Testis (tissue), 3 donors: ENCODE measurements around the gene SEC14L5. TPM values are rescaled to one million over a fixed set of nuclear protein-coding genes. Genes with fewer than 3 reads are reported as not detected.

Experiments
- DNase-seq: peaks from one replicate; pipeline ENCODE4 v3.0.0-alpha.2; 2019
- H3K27ac ChIP-seq, 2 donors: fragments of 200-600 bp; sonication (generic); one replicate each; pipeline ENCODE4 v1.5.1; 2019
- H3K27me3 ChIP-seq: fragments of 200-600 bp; sonication (generic); one replicate; pipeline ENCODE4 v1.5.1; 2019
- H3K36me3 ChIP-seq: fragments of 200-600 bp; sonication (generic); one replicate; pipeline ENCODE4 v1.5.1; 2017; ENCODE audit warnings: low read depth; ENCODE audit errors: missing control alignments
- H3K4me1 ChIP-seq: fragments of 200-600 bp; sonication (generic); one replicate; pipeline ENCODE4 v1.5.1; 2019
- H3K4me3 ChIP-seq, 2 donors: fragments of 200-600 bp; sonication (generic); one replicate each; pipeline ENCODE4 v1.5.1; 2017 to 2019
- H3K9me3 ChIP-seq: fragments of 200-600 bp; sonication (generic); one replicate; pipeline ENCODE4 v1.5.1; 2017
- CTCF ChIP-seq, 3 experiments: fragments of 450-650 bp in 2 of 3; fragments of 200-600 bp in 1 of 3; sonication (generic) in 1 of 3; IDR thresholded peaks; one replicate each; pipeline ENCODE4 v1.5.1; 2016 to 2019; ENCODE audit warnings: antibody characterized with exemption in 3 of 3, mild to moderate bottlenecking in 2 of 3, moderate library complexity in 1 of 3
- POLR2A ChIP-seq: fragments of 450-650 bp; IDR thresholded peaks from one replicate; pipeline ENCODE4 v1.6.1; 2017; ENCODE audit warnings: antibody characterized with exemption, mild to moderate bottlenecking, moderate library complexity
- WGBS, 2 donors: methylation state at CpG; one replicate each; pipeline ENCODE4 v1.1.5; 2018; 5-methylcytosine and 5-hydroxymethylcytosine counted together
- intact Hi-C: fragments of 100-400 bp; cut with DNase I; formaldehyde crosslinking; loops from one replicate; pipeline ENCODE4 v1.15.1; 2023; ENCODE audit warnings: low total_unique reads
- polyA plus RNA-seq: library from polyadenylated mRNA; stranded (reverse); fragments of 350-450 nt; fragmentation: Illumina TruSeq; extraction: RNeasy Lipid Tissue Mini Kit (QIAGEN cat#74804); gene quantifications from one replicate; pipeline ENCODE4 v1.2.3, GENCODE V29; 2014; ENCODE audit warnings: low read depth, low replicate concordance; ENCODE audit not compliant: insufficient read depth
- total RNA-seq, 2 donors: library from RNA; depleted of rRNA; stranded (reverse); fragments of >200 nt; gene quantifications; one replicate each; pipeline ENCODE4 v1.2.3, GENCODE V29; 2016

SEC14L5 gene
- total and polyA plus RNA-seq, 3 donors from 2014 or later, result 0.73 to 2.9 (median 1.2) TPM

GRCh38 chr16:4980691-4981090 is 22.6 kb downstream of the SEC14L5 start:
- Histone ChIP-seq H3K27ac (no peak overlapping the region), H3K36me3 (no peaks in the 10 kb centered on the region), H3K4me1 (peaks cover 8% of the 10 kb centered on the region), H3K4me3 (no peak overlapping the region), H3K27me3 (no peaks in the 10 kb centered on the region), H3K9me3 (no peaks in the 10 kb centered on the region)
- DNase-seq, result no peak
- WGBS, 2 donors, result 80 to 83% methylated on average over 10 of the region's 10 CpGs
- TF ChIP-seq POLR2A, result no peak
- intact Hi-C loops, result no loop called here

- TF ChIP-seq CTCF (IDR thresholded peaks at IDR 0.05), result no peak
- no peak for TF ChIP-seq POLR2A
- 64 to 72% methylated on average over 7 of the region's 7 CpGs for WGBS, 2 donors
- no peak for DNase-seq
- no peaks in the 10 kb centered on the region for H3K36me3 ChIP-seq
- H3K27ac ChIP-seq, result no peak overlapping the region
- H3K4me1 ChIP-seq, result peaks cover 8% of the 10 kb centered on the region
- intact Hi-C loops, result no loop called here
- no peaks in the 10 kb centered on the region for H3K27me3 ChIP-seq
- H3K9me3 ChIP-seq, result no peaks in the 10 kb centered on the region
- no peak overlapping the region for H3K4me3 ChIP-seq
These were observed 23.3 kb downstream of the SEC14L5 start for GRCh38 chr16:4981473-4981872.

DNA sequence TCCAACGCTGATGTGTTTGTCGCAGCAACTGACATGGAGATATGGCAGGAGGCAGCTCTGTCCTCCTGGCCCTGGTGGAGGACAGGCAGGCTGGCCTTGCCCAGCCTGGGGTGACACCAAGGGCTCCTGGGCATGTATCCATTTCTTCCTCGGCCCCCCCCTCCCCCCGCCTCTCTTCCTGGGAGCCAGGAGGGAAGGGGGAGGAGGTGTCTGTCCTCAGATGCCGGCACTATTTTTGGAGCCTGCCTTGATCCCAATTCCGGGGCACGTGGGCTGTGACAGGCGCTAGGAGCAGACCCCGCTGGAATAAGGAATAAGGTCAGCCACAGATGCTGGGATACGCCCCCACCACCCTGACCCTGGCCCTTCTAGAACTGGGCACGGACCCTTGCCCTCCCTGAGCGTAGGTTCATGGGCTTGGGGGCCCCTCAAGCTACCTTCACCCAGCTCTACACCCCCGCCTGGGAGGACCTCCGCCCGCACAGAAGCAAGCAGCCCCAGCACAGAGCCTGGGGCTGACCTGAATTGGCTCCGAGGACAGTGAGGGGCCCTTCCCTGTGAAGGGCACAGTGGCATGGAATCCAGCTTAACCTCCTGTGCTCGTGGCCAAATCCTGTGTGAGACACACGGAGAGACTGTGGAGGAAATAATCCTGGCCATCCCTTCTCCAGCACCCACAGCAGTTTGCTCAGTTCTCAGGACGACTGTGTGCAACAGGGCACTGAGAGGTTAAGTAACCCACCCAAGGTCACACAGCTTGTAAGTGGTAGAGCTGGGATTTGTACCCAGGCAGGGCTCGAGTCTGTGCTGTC is 24.1 kb downstream of the SEC14L5 start:
- no peak overlapping the region for H3K27ac ChIP-seq
- H3K4me1 ChIP-seq, result peaks cover 8% of the 10 kb centered on the region
- H3K27me3 ChIP-seq, result no peaks in the 10 kb centered on the region
- H3K9me3 ChIP-seq, result no peaks in the 10 kb centered on the region
- intact Hi-C loops, result no loop called here
- WGBS, 2 donors, result 28 to 44% methylated on average over 14 to 20 of the region's 20 CpGs
- no peak for DNase-seq
- no peak for TF ChIP-seq CTCF (IDR thresholded peaks at IDR 0.05)
- no peak for TF ChIP-seq POLR2A
- no peaks in the 10 kb centered on the region for H3K36me3 ChIP-seq
- H3K4me3 ChIP-seq, result no peak overlapping the region

GRCh38 chr16:4984174-4984990 is 26.3 kb downstream of the SEC14L5 start:
- Histone ChIP-seq H3K27me3 (no peaks in the 10 kb centered on the region), H3K27ac (no peak overlapping the region), H3K9me3 (no peaks in the 10 kb centered on the region), H3K4me1 (peaks cover 8% of the 10 kb centered on the region), H3K4me3 (no peak overlapping the region), H3K36me3 (no peaks in the 10 kb centered on the region)
- TF ChIP-seq POLR2A (no peak), CTCF (IDR thresholded peaks at IDR 0.05) (no peak)
- intact Hi-C loops, result no loop called here
- DNase-seq, result no peak
- 75 to 78% methylated on average over 5 of the region's 5 CpGs for WGBS, 2 donors

DNA sequence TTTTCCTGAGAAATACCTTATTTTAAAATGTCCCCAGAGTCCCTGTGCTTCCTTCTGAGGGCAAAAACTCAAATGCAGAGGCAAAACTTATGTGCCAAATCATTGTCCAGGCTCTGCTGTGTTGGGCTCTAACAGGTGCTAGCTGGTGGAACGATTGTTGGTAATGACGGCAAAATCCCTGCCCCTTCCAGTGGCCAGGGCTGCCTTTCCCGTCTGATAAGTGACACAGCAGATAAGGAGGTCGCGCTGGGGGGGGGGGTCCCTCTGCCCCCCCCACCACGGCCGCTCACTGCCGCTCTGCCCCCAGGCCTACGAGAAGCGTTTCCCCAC is 29.1 kb downstream of the SEC14L5 start:
- H3K4me3 ChIP-seq, result peak overlapping the region; percentile 1 to 56
- 3 to 7% methylated on average over 8 to 10 of the region's 10 CpGs for WGBS, 2 donors
- H3K27me3 ChIP-seq, result no peaks in the 10 kb centered on the region
- H3K27ac ChIP-seq, result no peak overlapping the region
- intact Hi-C loops, result no loop called here
- H3K9me3 ChIP-seq, result no peaks in the 10 kb centered on the region
- peaks cover 4% of the 10 kb centered on the region for H3K4me1 ChIP-seq
- no peaks in the 10 kb centered on the region for H3K36me3 ChIP-seq
- no peak for DNase-seq
- no peak for TF ChIP-seq POLR2A
